HEK293 (cell line): ENCODE results near the gene SNX10.

ENCODE experiments used
- CTCF ChIA-PET: fragments of 350-600 bp; formaldehyde crosslinking; extraction: SDS; loops from one replicate; lab custom pipeline; 2021; ENCODE audit warnings: antibody characterized with exemption; lab: Yijun Ruan, JAX
- POLR2A ChIA-PET: fragments of 300-600 bp; formaldehyde crosslinking; extraction: SDS; loops from one replicate; lab custom pipeline; 2020; ENCODE audit warnings: antibody characterized with exemption, inconsistent platforms; lab: Yijun Ruan, JAX
- H3K27ac ChIP-seq: fragments of 200-500 bp; sonication (Bioruptor generic); 2 replicates; pipeline ENCODE4 v1.5.1; 2014; ENCODE audit warnings: low read depth, low read length, control low read depth, inconsistent platforms; ENCODE audit errors: extremely low read depth
- H3K36me3 ChIP-seq, 2 experiments: fragments of 200-500 bp in 1 of 2; sonication (Bioruptor generic) in 1 of 2; 1 replicate in 1 of 2; 2 replicates in 1 of 2; pipeline ENCODE4 v1.5.1; 2014 to 2017; ENCODE audit warnings: inconsistent platforms in 2 of 2, low read length in 2 of 2; ENCODE audit not compliant: control insufficient read depth in 2 of 2, insufficient read depth in 1 of 2
- H3K4me1 ChIP-seq: fragments of 200-500 bp; sonication (Bioruptor generic); 2 replicates; pipeline ENCODE4 v1.5.1; 2014; ENCODE audit warnings: mild to moderate bottlenecking, low read length, inconsistent platforms; ENCODE audit not compliant: control insufficient read depth, insufficient read depth
- H3K4me3 ChIP-seq: 2 replicates; pipeline ENCODE4 v1.5.1; 2011; ENCODE audit warnings: low read depth, mild to moderate bottlenecking, control low read depth, low read length, moderate library complexity
- H3K9me3 ChIP-seq: fragments of 200-500 bp; sonication (Bioruptor generic); 2 replicates; pipeline ENCODE4 v1.5.1; 2014; ENCODE audit warnings: low read depth, low read length, inconsistent platforms; ENCODE audit not compliant: control insufficient read depth, insufficient read depth
- GLIS1 ChIP-seq: fragments of 450-650 bp; formaldehyde crosslinking; IDR thresholded peaks from 2 replicates; pipeline ENCODE4 v1.5.1; 2016; ENCODE audit warnings: missing biosample characterization, missing genetic modification characterization
- HOXC10 ChIP-seq: sonication (generic); formaldehyde crosslinking; IDR thresholded peaks from 2 replicates; pipeline ENCODE4 v1.8.1; 2023; ENCODE audit warnings: mild to moderate bottlenecking, missing genetic modification reagents
- KLF1 ChIP-seq: fragments of 450-650 bp; formaldehyde crosslinking; IDR thresholded peaks from 2 replicates; pipeline ENCODE4 v1.5.1; 2016; ENCODE audit warnings: missing biosample characterization, missing genetic modification characterization
- SETDB1 ChIP-seq: IDR thresholded peaks from one replicate; pipeline ENCODE4 v1.6.1; 2017; ENCODE audit warnings: mild to moderate bottlenecking, low read length, moderate library complexity, mixed read lengths; ENCODE audit not compliant: insufficient read length
- ZEB2 ChIP-seq: fragments of 450-650 bp; formaldehyde crosslinking; IDR thresholded peaks from 2 replicates; pipeline ENCODE4 v1.5.1; 2016; ENCODE audit warnings: missing biosample characterization, missing genetic modification characterization
- ZFP69B ChIP-seq: fragments of 450-650 bp; formaldehyde crosslinking; IDR thresholded peaks from 2 replicates; pipeline ENCODE4 v1.5.1; 2016; ENCODE audit warnings: missing biosample characterization, missing genetic modification characterization
- ZNF114 ChIP-seq: fragments of 450-650 bp; formaldehyde crosslinking; IDR thresholded peaks from 2 replicates; pipeline ENCODE4 v1.5.0; 2017; ENCODE audit warnings: missing biosample characterization, missing genetic modification characterization
- ZNF274 ChIP-seq, 2 experiments: fragments of 200-500 bp in 1 of 2; fragments of 450-650 bp in 1 of 2; sonication (Bioruptor generic) in 1 of 2; formaldehyde crosslinking in 1 of 2; IDR thresholded peaks; 2 replicates each; pipeline versions ENCODE4 v1.5.1 to v1.6.1; 2014 to 2016; ENCODE audit warnings: borderline replicate concordance in 1 of 2, inconsistent platforms in 1 of 2, low read length in 1 of 2, missing biosample characterization in 1 of 2, missing genetic modification characterization in 1 of 2
- ZNF416 ChIP-seq: fragments of 450-650 bp; formaldehyde crosslinking; IDR thresholded peaks from 2 replicates; pipeline ENCODE4 v1.5.1; 2016; ENCODE audit warnings: missing biosample characterization, missing genetic modification characterization
- ZNF423 ChIP-seq: fragments of 450-650 bp; formaldehyde crosslinking; IDR thresholded peaks from 2 replicates; pipeline ENCODE4 v1.5.1; 2016; ENCODE audit warnings: missing biosample characterization, missing genetic modification characterization
- ZNF600 ChIP-seq: fragments of 450-650 bp; formaldehyde crosslinking; IDR thresholded peaks from 2 replicates; pipeline ENCODE4 v1.5.1; 2016; ENCODE audit warnings: missing biosample characterization, missing genetic modification characterization
- ZNF692 ChIP-seq: fragments of 450-650 bp; formaldehyde crosslinking; IDR thresholded peaks from 2 replicates; pipeline ENCODE4 v1.5.1; 2016; ENCODE audit warnings: missing biosample characterization, missing genetic modification characterization
- ZNF707 ChIP-seq: fragments of 450-650 bp; formaldehyde crosslinking; IDR thresholded peaks from 2 replicates; pipeline ENCODE4 v1.5.1; 2016; ENCODE audit warnings: missing biosample characterization, missing genetic modification characterization
- ZNF785 ChIP-seq: fragments of 450-650 bp; formaldehyde crosslinking; IDR thresholded peaks from 2 replicates; pipeline ENCODE4 v1.5.1; 2016; ENCODE audit warnings: missing biosample characterization, missing genetic modification characterization
- ZNF830 ChIP-seq: fragments of 450-650 bp; IDR thresholded peaks from 2 replicates; pipeline ENCODE4 v1.5.0; 2018; ENCODE audit warnings: missing biosample characterization, missing genetic modification characterization, low read depth, mild to moderate bottlenecking, moderate library complexity
- ZXDB ChIP-seq: fragments of 450-650 bp; formaldehyde crosslinking; IDR thresholded peaks from 2 replicates; pipeline ENCODE4 v1.5.1; 2016; ENCODE audit warnings: missing biosample characterization, missing genetic modification characterization
- TF ChIP-seq, protein P1 (sequence below): fragments of 450-650 bp; formaldehyde crosslinking; IDR thresholded peaks from 2 replicates; pipeline ENCODE4 v1.5.1; 2016; ENCODE audit warnings: missing biosample characterization, missing genetic modification characterization, low read depth

Gene SNX10

DNA sequence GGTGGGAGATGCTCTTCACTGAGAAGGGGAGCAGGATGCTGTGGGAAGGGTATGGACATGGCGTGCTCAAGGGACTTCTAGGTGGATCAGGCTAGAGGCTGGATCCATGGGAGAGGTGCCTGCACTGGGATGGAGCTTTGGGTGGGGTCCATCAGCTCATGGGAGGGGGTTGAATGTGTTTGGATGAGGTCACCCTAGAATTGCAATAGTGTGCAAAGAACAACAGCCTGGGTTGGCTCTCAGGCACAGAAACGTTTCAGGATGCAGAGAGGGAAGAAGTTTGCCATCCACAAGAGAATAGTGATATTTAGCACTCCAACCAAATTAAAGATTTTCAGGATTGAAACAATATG lies 66.1 kb downstream of the SNX10 start:
- TF ChIP-seq GLIS1 (peak; percentile 56; the same call in 1 of the 2 replicates), ZNF692 (tag by site-specific recombination) (peak; percentile 65), ZFP69B (tag by site-specific recombination) (peak; percentile 40; the same call in 1 of the 2 replicates), ZEB2 (tag by site-specific recombination) (no peak), ZNF830 (no peak), HOXC10 (CRISPR knock-in tag) (no peak), ZNF423 (no peak), KLF1 (tag by site-specific recombination) (peak; percentile 31; the same call in 1 of the 2 replicates), SETDB1 (no peak)
- no peaks in the 10 kb centered on the region for H3K9me3 ChIP-seq
- no peak overlapping the region for H3K4me3 ChIP-seq
- ChIA-PET POLR2A (no interaction called here), CTCF (interaction anchor here (1.0 to 1.7 kb wide), 3 partner anchors 12 to 463 kb away, joined by 5 to 7 read pairs (median 7); no protein-coding TSS in a partner anchor)
- no peaks in the 10 kb centered on the region for H3K36me3 ChIP-seq
- no peak overlapping the region for H3K27ac ChIP-seq
- H3K4me1 ChIP-seq = no peaks in the 10 kb centered on the region

DNA sequence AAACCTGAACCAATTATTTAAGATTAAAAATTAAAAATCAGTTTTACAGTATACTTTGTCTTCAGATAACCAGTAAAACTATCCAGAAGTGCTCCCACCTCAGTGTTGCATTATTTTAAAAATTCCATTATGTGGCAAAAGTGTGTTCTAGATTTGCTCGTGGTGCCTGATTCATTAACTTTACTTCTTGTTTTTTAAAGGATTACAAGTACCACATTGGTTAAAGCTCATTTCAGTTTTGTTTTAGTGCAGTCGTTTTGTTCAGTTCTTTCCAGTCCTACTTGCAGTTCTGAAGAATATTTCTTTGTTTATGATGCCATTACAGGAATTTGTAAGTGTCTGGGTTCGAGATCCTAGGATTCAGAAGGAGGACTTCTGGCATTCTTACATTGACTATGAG lies 69.0 kb downstream of the SNX10 start:
- ChIA-PET CTCF (interaction anchor here (1.0 to 1.7 kb wide), 2 partner anchors 9 to 282 kb away, joined by 3 to 7 read pairs; no protein-coding TSS in a partner anchor), POLR2A (no interaction called here)
- no peak overlapping the region for H3K27ac ChIP-seq
- TF ChIP-seq ZNF416 (tag by site-specific recombination) = no peak
- TF ChIP-seq ZNF274 (IDR thresholded peaks at IDR 0.05; ENCODE audit: low read length) = no peak
- no peak for TF ChIP-seq ZNF274 (tag by site-specific recombination; IDR thresholded peaks at IDR 0.05; ENCODE audit: borderline replicate concordance)
- no peak for TF ChIP-seq ZNF785 (tag by site-specific recombination)
- no peak for TF ChIP-seq ZXDB
- TF ChIP-seq ZNF707 (tag by site-specific recombination) = no peak
- TF ChIP-seq ZNF600 (tag by site-specific recombination) = no peak
- no peaks in the 10 kb centered on the region for H3K9me3 ChIP-seq
- no peak overlapping the region for H3K4me3 ChIP-seq
- peaks cover 0 to 4% of the 10 kb centered on the region in 2 experiments; a peak in 1 of 3 replicates for H3K36me3 ChIP-seq
- no peaks in the 10 kb centered on the region for H3K4me1 ChIP-seq

DNA sequence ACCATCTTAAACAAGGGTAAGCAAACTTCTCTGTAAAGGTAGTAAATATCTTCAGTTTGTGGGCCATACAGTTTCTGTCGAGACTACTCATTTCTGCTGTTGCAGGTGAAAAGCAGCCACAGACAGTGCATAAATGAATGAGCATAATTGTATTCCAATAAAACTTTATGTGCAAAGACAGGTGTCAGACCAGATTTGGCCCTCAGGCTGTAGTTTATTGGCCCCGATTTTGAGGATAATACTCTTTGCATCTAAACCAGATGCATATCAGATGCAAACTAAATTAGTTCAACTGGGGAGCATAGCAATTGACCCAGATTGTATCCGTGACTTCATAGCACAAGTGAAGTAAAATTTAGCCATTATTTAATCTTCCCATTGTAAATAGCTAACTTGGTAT lies 70.0 kb downstream of the SNX10 start:
- TF ChIP-seq, protein P1, sequence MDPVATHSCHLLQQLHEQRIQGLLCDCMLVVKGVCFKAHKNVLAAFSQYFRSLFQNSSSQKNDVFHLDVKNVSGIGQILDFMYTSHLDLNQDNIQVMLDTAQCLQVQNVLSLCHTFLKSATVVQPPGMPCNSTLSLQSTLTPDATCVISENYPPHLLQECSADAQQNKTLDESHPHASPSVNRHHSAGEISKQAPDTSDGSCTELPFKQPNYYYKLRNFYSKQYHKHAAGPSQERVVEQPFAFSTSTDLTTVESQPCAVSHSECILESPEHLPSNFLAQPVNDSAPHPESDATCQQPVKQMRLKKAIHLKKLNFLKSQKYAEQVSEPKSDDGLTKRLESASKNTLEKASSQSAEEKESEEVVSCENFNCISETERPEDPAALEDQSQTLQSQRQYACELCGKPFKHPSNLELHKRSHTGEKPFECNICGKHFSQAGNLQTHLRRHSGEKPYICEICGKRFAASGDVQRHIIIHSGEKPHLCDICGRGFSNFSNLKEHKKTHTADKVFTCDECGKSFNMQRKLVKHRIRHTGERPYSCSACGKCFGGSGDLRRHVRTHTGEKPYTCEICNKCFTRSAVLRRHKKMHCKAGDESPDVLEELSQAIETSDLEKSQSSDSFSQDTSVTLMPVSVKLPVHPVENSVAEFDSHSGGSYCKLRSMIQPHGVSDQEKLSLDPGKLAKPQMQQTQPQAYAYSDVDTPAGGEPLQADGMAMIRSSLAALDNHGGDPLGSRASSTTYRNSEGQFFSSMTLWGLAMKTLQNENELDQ = no peak
- TF ChIP-seq ZNF114 = no peak
- Histone ChIP-seq H3K36me3 (peaks cover 0 to 11% of the 10 kb centered on the region in 2 experiments; a peak in 1 of 3 replicates), H3K4me3 (no peak overlapping the region), H3K4me1 (no peaks in the 10 kb centered on the region), H3K9me3 (no peaks in the 10 kb centered on the region), H3K27ac (no peak overlapping the region)
- POLR2A ChIA-PET = no interaction called here
- CTCF ChIA-PET = interaction anchor here (0.7 to 6.4 kb wide), 4 partner anchors 8 to 507 kb away, joined by 3 to 167 read pairs (median 5); no protein-coding TSS in a partner anchor
